ENCODE measurements around the gene GRIK4. TPM values are rescaled to one million over a fixed set of nuclear protein-coding genes. Genes with fewer than 3 reads are reported as not detected.

Gene GRIK4
- polyA plus RNA-seq, 1 experiment = not detected

- POLR2A ChIA-PET = no interaction called here
- Histone ChIP-seq H3K36me3 (ENCODE audit: control insufficient read depth, insufficient read depth, low read length) (no peaks in the 10 kb centered on the region), H3K27me3 (ENCODE audit: control insufficient read depth, insufficient read depth, low read length) (peaks cover 8% of the 10 kb centered on the region; the same call in 1 of the 2 replicates), H3K4me3 (ENCODE audit: low read depth, low read length) (no peak overlapping the region)
- CTCF ChIA-PET = interaction anchor here (0.7 to 11.1 kb wide), 7 partner anchors 8 to 293 kb away, joined by 3 to 162 read pairs (median 20); no protein-coding TSS in a partner anchor
- DNase-seq (ENCODE audit: low read depth) = no peak
- no peak for TF ChIP-seq CTCF (IDR thresholded peaks at IDR 0.05; ENCODE audit: insufficient read depth, low read depth, low read length)
These were observed 2.0 kb upstream of the GRIK4 start for GRCh38 chr11:120509346-120510053.

- ChIA-PET POLR2A (no interaction called here), CTCF (interaction anchor here (0.8 to 11.1 kb wide), 16 partner anchors 9 to 441 kb away, joined by 3 to 162 read pairs (median 6); no protein-coding TSS in a partner anchor)
- no peak for DNase-seq (ENCODE audit: low read depth)
- no peak for TF ChIP-seq CTCF (IDR thresholded peaks at IDR 0.05; ENCODE audit: insufficient read depth, low read depth, low read length)
- Histone ChIP-seq H3K36me3 (ENCODE audit: control insufficient read depth, insufficient read depth, low read length) (no peaks in the 10 kb centered on the region), H3K27me3 (ENCODE audit: control insufficient read depth, insufficient read depth, low read length) (peaks cover 8% of the 10 kb centered on the region; the same call in 1 of the 2 replicates), H3K4me3 (ENCODE audit: low read depth, low read length) (no peak overlapping the region)
These were observed 987 bp upstream of the GRIK4 start for GRCh38 chr11:120510406-120511115.

GRCh38 chr11:120511820-120512738 is 531 bp downstream of the GRIK4 start:
- H3K27me3 ChIP-seq (ENCODE audit: control insufficient read depth, insufficient read depth, low read length) = peaks cover 5% of the 10 kb centered on the region; the same call in 1 of the 2 replicates
- ChIA-PET CTCF (interaction anchor here (0.6 to 11.1 kb wide), 29 partner anchors 9 to 686 kb away, joined by 3 to 162 read pairs (median 4); no protein-coding TSS in a partner anchor), POLR2A (interaction anchor here (0.6 kb wide), 1 partner anchor 11 kb away, joined by 9 read pairs; no protein-coding TSS in a partner anchor)
- H3K4me3 ChIP-seq (ENCODE audit: low read depth, low read length) = no peak overlapping the region
- no peaks in the 10 kb centered on the region for H3K36me3 ChIP-seq (ENCODE audit: control insufficient read depth, insufficient read depth, low read length)
- TF ChIP-seq CTCF (IDR thresholded peaks at IDR 0.05; ENCODE audit: insufficient read depth, low read depth, low read length) = no peak
- DNase-seq (ENCODE audit: low read depth) = no peak

- ChIA-PET CTCF (interaction anchor here (1.1 to 11.1 kb wide), 5 partner anchors 170 to 601 kb away, joined by 3 to 162 read pairs (median 5); no protein-coding TSS in a partner anchor), POLR2A (interaction anchor here (0.6 kb wide), 1 partner anchor 12 kb away, joined by 9 read pairs; no protein-coding TSS in a partner anchor)
- DNase-seq (ENCODE audit: low read depth) = no peak
These were observed 1.3 kb downstream of the GRIK4 start for GRCh38 chr11:120512739-120513435.

More at GRCh38 chr11:120512739-120513435, 1.3 kb downstream of the GRIK4 start:
- peaks cover 5% of the 10 kb centered on the region; the same call in 1 of the 2 replicates for H3K27me3 ChIP-seq (ENCODE audit: control insufficient read depth, insufficient read depth, low read length)
- no peak overlapping the region for H3K4me3 ChIP-seq (ENCODE audit: low read depth, low read length)
- peak; percentile 23; the same call in 1 of the 2 replicates for TF ChIP-seq CTCF (IDR thresholded peaks at IDR 0.05; ENCODE audit: insufficient read depth, low read depth, low read length)
- H3K36me3 ChIP-seq (ENCODE audit: control insufficient read depth, insufficient read depth, low read length) = no peaks in the 10 kb centered on the region

All from BJ (cell line).